GM19099 (cell line): Measurements from ENCODE around the gene MDH1.

Experiments used
- POLR2A ChIP-seq: IDR thresholded peaks from 3 replicates; pipeline ENCODE4 v1.6.1; 2011; ENCODE audit warnings: low read depth; ENCODE audit not compliant: insufficient read length; ENCODE audit errors: extremely low read depth

Gene MDH1

DNA sequence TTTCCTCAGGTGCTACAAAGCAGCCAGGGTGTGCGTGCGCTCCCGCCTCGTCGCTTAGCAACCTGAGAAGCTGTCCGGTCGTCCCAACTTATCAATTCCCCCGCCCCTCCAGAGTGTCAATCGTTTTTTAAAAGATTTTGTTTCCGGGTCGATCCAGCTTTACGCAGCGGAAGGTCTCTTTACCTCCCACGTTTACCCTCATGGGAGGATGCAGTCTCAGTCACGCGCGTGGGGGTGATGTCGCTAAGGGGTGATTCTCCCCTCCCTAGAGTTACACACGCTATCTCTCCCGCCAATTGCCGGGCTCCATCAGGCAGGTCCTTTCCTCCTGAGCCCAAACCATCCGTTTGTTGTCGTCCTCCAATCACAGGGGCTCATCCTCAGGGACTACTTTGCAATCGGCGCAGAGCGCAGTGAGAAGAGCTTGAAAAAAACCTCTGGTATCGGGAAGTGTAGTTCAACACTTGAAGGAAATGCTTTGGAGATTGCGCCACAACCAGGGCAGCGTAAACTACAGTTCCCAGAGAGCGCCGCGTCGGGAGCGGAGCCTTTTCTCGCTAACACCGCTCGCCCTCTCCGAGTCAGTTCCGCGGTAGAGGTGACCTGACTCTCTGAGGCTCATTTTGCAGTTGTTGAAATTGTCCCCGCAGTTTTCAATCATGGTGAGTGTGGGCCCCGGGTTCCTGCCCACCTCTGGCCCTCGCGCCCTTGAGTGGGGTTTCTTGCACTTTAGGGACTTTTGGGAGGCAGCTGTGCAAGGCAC is at the start of gene MDH1, which contains the start of gene WDPCP:
Gene MDH1 (plus strand): TSS at position 579 of the 763 bp plus-strand sequence. CDS start 81 bp downstream, at position 660.
Gene WDPCP (minus strand): TSS at position 93 of the 763 bp plus-strand sequence. CDS start 206 bp downstream, outside the sequence.
- TF ChIP-seq POLR2A: peak; percentile 92

DNA sequence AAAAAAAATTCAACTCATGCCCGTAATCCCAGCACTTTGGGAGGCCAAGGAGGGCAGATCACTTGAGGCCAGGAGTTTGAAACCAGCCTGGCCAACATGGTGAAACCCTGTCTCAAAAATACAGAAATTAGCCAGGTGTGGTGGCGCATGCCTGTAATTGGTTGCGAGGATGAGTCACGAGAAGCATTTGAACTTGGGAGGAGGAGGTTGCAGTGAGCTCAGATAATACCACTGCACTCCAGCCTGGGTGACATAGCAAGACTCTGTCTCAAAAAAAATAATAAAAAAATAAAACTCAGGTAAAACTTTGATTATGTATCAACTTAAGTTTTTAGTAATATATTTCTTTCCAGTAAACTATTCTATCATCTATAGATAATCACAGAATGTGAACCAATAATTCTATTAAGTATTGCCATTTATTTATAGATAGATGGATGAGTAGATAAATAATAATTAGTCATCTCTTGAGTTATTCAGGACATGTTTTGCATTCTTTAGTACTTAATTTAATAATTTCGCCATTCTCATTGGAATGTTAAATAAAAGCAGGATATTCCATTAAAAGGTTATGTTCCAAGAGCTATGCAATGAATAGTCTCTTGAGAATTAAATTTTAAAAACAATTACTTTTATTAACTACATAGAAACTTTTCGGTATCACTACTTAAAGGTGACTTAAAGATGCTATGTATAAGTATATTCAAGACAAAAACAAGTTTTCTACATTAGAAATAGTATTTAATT is 49.2 kb upstream of the MDH1 start:
- TF ChIP-seq POLR2A: no peak

DNA sequence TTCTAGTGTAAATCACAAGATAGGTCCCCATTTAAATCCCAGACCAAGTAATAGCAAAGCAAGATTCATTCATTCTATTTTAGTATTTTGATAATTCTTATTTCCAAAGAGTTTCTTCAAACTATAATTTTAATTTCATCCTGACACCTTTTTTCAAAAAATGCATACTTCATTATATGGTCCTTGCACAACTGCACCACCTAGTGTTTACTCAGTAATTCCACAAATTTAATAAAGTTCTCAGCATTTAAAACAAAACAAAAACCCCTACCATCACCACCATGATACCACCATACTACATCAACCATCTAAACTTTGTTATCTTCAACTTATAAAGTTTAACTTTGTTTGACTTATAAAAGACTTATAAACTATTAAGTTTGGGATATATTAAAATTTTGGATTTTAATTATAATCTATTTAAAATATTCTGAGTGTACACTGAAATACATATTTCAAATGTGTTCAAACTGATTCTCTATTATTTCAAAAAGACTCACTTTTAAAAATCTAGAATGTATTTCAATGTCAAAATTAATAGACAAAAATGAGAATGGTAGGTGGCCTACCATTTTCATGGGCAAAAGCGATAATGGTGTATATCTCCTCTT is 44.6 kb upstream of the MDH1 start:
- TF ChIP-seq POLR2A: no peak

DNA sequence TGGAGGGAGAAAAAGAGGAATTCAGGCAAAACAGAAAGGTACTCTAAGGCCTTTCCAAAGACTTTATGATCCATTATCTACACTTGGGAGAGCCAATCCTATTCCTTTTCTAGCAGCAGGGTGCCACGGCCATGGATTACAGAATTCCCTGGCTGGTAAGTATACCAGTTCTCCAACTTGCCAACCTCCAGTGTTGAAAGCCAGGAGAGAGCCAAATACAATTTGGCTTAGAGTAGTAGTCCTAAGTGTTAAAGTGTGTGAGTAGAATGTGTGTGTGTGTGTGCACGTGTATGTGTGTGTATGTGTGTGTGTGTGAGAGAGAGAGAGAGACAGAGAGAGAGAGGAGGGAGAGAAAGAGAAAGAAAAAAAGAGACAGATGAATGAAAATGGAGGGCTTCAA is 43.7 kb upstream of the MDH1 start:
- no peak for TF ChIP-seq POLR2A

DNA sequence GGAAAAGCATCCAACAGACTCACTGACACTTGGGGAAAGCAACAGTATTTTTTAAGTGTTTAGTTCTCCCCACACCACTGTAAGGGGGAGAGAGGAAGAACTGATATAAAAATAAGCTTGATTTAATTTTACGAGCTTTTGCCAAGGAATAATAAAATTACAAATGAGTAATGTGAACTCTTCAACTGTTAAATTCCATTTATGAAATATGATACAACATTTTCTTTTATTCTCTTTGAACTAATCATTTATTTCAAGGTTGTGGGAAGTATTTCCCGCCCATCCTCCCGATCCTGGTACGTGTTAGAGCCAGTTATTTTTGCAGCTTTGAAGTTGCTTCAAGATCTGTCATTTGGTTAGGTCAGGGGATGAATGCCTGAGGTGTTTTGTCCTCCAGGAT is 35.7 kb upstream of the MDH1 start:
- no peak for TF ChIP-seq POLR2A

DNA sequence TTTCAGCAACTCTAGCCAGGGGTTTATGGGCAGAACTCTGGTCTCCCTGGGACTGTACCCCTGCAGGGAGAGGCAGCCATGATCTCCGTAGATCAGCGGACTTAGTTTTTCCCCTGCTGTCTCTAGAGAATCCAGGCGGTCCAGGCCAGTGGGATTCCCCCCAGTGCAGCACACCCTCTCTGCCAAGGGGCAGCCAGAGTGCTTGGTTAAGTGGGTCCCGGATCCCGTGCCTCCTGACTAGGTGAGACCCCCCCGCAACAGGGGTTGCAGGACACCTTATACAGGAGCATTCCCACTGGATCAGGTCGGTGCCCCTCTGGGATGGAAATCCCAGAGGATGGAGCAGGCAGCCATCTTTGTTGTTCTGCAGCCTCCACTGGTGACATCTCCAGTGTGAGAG is 33.5 kb upstream of the MDH1 start:
- no peak for TF ChIP-seq POLR2A

DNA sequence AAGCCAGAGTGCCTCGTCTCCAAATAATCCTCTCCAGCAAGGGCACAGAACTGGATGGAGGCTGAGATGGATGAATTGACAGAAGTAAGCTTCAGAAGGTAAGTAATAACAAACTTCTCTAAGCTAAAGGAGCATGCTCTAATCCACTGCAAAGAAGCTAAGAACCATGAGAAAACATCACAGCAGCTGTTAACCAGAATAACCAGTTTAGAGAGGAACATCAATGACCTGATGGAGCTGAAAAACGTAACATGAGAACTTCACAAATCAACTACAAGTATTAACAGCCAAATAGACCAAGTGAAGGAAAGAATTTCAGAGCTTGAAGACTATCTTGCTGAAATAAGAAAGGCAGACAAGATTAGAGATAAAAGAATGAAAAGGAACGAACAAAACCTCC is 32.8 kb upstream of the MDH1 start:
- TF ChIP-seq POLR2A: no peak

DNA sequence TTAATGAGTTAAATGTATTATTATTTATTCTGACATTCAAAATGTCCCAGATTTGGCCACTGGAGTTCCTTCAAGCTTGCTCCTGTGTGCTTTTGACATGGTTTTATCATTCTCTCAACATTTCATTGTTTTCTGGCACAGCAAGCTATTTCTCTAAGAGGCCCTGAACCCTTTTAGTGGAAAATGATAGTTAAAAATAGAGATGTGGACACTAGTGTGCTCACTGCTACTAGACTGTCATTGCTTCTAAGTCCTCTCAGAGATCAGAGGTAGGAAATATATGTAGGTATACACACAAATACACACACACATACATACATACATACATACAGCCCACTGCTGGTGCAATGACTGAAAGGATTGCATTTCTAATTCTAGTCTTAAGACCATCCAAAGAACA is 26.0 kb upstream of the MDH1 start:
- TF ChIP-seq POLR2A: no peak

DNA sequence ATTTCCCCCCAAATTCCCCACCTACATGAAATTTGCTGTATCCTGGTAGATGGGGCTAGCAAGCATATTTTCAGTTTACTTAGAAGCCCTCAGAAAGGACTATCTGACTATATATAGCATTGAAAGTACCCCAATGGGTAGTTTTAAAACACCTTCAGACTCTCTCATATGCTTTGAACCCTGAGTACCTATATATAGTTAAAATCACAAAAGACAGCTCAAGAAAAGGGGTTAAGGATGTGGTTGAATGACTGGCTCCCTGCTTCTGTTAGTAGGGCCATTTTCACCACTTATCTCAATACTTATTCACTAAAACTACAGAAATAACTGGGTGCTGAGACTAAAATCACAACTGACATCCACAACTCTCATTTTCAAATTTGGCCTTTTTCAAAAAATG is 19.0 kb upstream of the MDH1 start:
- TF ChIP-seq POLR2A: no peak

DNA sequence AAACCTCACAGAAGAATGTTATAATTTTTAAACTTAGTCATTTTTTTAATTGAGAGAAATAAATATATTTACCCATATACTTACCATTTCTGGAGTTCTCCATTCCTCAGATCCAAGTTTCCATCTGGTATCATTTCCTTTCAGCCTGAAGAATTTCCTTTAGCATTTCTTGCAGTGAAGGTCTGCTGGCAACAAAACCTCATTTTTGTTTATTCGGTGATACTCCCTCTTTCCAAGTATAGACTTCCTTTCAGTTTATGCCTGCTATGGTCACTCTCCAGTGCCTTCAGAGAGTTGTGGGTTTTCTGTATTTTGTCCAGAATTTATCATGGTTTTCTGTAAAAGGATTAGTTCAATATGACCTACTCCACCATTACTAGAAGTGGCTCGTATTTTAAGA is 17.5 kb upstream of the MDH1 start:
- no peak for TF ChIP-seq POLR2A

DNA sequence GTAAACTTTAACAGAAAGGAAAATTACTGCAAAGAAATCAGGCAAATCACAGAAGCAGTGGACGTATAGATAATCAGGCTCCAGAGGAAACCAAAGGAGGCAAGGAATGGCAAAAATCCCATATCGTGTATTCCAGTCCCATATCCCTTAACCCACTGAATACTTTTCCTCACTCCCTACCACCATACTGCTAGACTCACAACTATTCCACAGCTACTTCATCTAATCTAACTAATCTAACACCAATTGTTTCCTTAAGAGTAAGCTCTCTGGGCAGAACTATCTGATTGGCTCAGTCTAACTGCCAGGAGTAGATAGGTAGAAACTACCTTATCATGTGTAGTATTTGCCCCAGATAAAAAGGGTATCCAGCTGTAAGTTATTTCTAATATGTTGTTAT is 16.8 kb upstream of the MDH1 start:
- TF ChIP-seq POLR2A: no peak

DNA sequence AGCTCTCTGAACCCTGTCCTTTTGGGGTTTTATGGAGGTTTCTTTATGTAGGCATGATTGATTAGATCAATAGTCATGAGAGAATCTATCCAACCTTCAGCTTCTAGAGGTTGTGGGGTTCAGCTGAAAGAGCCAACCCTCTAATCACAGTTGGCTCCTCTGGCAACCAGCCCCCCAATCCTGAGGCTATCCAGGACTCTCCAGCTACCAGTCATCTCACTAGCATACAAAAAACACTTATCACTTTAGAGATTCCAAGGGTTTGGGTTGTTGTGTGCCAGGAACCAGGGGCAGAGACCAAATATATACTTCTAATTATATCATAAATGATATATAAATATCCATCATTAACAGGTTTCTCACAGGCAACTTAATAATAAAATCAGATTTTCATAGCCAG is 12.2 kb upstream of the MDH1 start:
- no peak for TF ChIP-seq POLR2A

DNA sequence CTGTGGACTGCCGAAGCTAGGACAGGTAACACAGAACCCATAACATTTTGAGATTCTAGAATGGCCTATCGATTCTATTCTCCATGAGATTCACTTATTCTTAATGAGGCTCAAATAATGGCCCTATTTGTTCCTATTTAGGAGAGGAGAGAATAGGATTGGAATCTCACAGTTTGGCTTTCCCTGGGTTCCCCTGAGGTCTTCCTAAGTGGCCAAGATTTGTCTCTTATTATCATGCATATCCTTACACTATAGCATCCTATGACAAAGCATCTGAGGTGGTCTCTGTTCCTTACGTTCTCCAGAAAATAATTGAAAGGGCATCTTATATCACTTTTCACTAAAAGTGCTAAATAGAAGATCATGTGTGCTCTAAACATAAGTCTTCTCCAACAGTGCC is 10.0 kb upstream of the MDH1 start:
- TF ChIP-seq POLR2A: no peak

DNA sequence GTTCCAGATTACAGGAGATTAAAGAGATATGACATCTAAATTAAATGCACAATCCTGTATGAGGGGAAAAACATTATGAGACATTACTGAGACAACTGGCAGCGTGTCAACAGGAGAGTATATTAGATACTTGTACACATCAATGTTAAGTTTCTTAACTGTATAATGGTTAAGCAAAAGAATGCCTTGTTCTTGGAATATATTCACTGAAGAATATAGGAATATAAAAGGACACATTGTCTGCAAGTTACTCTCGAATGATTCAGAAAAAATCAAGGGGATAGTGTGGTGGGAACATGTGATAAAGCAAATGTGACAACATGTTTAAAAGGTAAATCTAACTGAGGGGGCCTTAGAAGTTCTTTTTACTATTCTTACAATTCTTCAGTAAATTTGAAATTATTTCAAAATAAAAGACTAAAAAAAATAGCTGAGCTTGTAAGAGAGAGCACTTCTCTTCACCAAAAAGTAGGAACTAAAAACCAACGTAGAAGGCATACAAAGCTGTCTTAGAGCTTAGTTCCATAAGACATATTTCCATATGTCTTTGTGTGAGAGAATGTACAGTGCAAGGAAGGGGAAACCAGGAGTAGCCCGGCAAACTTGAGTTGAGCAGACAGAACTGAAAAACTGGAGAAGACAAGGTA is 8.0 kb upstream of the MDH1 start:
- no peak for TF ChIP-seq POLR2A

DNA sequence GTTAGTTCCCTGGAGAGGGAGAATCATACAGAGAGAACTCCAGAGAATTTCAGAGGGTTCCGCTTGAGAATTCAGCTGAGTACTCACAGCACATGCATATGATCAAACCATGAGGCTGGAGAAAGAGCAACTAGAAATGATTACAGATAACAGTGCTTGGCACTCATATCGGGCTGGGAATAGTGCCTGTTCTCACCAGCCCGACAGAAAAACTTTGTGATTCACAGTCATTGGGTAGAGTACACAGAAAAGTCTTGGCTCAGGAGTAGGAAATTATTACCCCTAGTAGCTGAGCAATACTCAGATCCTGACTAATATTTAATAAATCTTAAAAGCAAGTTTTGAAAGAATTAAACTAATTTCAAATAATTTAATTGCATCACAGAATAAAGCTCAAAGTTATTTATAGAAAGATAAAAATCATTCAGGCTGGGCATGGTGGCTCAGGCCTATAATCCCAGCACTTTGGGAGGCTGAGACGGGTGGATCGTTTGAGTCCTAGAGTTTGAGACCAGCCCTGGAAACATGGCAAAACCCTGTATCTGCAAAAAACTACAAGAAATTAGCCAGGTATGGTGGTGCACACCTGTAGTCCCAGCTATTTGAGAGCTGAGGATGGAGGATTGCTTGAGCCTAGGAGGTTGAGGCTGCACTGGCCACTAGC is 7.3 kb upstream of the MDH1 start:
- no peak for TF ChIP-seq POLR2A
